NCI-H1105 treated with DMSO at 0.1 percent for 48 hours (cell line): Measurements from ENCODE around the gene MTERF2.

Experiments used
- DNase-seq: peaks from one replicate; lab custom pipeline; 2025; lab: John Stamatoyannopoulos, UW

MTERF2 gene

DNA sequence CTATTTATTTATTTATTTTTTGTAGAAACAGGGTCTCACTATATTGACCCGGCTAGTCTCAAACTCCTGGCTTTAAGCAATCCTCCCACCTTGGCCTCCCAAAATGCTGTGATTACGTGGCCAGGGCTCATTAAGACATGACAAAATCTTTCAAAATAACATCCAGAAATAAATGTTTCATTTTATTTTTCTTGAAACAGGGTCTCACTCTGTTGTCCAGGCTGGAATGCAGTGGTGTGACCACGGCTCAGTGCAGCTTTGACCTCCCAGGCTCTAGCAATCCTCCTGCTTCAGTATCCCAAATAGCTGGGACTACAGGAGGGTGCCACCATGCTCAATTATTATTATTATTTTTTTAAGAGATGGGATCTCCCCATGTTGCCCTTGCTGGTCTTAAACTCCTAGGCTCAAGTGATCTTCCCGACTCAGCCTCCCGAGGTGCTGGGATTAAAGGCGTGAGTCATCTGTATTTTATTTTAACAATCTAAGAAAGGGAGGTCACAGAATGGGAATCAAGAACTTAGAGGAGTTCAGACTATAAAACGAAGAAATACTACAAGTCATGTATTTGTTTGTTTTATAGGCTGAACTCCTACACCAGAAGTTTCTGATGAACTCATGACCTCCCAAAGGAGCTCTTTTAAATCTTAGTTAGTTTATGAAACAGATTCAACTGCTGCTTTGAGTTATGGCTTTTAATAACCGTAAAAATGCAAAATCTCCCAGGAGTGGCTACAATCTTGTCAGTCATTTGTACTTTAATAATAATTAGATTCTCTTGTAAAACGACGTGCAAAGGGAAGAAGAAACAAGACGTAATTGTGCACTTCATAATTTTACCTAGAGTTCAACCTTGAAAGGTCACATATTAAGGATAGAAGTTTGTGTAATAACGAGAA lies 33.3 kb downstream of the MTERF2 start:
- DNase-seq: no peak

DNA sequence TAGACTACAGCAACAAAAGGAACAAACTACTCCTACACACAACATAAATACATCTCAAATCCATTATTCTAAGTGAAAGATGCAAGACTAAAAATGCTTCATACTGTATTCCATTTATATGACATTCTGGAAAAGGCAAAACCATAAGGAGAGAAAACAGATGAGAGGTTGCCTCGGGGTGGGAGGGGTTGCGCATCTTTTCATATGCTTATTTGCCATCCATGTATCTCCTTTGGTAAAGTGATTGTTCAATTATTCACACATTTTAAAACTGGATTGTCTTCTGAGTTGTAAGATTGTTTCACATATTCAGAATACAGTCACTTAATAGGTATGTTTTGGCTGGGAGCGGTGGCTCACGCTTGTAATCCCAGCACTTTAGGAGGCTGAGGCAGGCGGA lies 36.4 kb downstream of the MTERF2 start:
- DNase-seq: no peak

DNA sequence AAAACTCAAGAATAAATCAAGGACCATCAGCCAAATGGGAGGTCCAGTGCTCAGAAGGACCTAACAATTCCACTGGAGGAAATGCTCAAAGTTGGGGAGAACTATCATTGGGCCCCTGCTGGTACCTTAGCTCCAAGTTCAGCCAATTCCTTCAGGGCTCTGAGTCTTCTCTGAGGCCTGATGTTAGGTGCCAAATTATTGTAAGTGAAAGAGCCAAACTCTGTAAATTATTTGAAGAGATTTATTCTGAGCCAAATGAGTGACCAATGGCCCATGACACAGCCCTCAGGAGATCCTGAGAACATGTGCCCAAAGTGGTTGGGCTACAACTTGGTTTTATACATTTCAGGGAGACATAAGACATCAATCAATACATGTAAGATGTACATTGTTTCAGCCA lies 39.5 kb downstream of the MTERF2 start:
- DNase-seq: no peak

DNA sequence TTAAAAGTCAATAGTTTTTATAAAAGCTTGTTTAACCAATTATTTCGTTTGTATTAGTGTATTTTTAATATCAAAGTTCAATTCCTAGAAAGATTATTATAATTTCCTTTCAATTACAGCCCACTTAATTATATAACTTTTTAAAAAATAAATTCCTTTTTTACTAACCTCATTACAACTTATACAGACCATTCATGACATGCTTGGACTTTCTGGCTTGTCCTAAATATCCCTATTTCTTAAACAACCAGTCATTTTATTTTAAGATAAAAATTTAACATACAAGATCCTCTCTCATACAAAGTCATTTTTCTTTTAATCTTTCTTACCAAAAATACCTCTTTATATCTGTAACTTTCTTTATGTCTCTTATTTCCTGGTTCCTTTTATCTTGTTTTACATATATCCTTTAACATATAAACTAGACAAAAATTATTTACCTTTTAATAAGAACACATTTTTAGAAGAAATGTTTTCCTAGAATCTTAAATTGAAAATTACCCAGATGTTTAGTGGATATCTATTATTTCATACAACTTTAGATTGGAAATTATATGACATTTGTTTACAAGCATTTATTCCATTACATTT lies 41.6 kb downstream of the MTERF2 start:
- no peak for DNase-seq

DNA sequence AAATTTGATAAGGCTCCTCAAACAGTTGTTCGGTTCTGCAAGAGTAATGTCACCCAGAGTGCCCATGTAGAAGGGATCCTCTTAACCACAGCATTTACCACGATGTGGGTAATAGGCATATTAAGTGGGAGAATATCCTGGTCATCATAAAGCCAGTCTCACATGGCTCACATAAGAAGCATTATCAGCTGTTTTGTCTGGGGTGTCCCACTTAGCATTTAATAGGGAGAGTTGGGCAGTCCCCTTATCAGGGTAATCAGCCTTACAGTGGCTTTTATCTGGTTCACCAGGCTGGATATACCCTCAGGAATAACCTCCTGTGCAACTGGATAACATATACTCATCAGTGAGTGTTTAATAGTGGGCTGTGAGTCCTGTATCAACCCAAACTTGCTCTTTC lies 44.2 kb downstream of the MTERF2 start:
- DNase-seq: no peak

DNA sequence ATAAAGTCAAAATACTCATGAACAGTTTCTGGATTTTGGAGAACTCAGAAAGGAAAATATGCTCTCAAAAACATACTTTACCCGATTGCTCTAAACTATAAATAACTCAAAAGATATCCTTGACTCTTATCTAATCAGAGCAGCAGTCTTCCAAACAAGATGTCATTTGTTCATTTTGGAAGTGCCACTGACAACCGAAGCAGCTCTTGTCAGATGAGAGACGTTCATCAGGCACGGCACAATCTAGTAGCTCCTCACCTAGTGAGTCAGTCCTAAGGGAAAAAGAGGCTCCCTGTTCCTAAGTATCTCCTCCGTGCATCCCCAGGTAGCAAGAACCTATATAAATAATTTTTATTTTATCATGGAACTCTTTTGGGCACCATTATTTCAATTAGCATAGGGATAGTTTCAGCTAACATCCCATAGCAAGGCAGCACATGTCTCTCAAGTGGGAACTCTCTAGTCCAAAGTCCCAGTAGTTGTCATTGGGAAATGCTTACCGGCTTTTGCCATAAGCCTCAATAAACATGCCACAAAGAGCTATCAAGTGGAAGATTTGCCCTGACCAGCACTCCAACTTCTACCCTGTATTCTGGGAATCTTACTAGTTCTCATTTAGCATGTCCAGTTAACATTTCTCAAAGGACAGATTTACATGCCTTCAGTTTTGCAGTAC lies 45.3 kb downstream of the MTERF2 start:
- no peak for DNase-seq

DNA sequence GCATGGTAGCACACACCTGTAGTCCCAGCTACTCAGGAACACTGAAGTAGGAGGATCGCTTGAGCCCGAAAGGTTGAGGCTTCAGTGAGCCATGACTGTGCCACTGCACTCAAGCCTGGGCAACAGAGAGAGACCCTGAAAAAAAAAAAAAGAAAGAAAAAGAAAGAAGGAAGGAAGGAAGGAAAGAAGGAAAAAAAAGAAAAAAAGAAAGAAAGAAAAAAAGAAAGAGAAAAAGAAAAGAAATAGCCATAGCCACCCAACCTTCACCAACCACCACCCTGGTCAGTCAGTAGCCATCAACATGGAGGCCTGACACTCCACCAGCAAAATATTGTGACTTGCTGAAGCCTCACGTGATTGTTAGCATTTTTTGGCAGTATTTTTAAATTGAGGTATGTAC lies 52.7 kb downstream of the MTERF2 start:
- no peak for DNase-seq
